Measurements from ENCODE around the gene TRIM66.

The TRIM66 gene

GRCh38 chr11:8682303-8683114 is at the start of gene TRIM66, which contains the start of gene RPL27A:
Gene TRIM66, minus strand, starts transcription at chr11:8682665. Its CDS starts 10,391 bp downstream, at chr11:8672274.
Gene RPL27A, plus strand, starts transcription at chr11:8682792. Its CDS starts 22 bp downstream, at chr11:8682814.
- Histone ChIP-seq H3K36me3 (ENCODE audit: control insufficient read depth, insufficient read depth, low read length) (peaks cover 17% of the 10 kb centered on the region), H3K4me3 (ENCODE audit: low read length) (peak within 1 kb of the TSS; percentile 98), H3K27me3 (ENCODE audit: control insufficient read depth, insufficient read depth, low read length) (no peaks in the 10 kb centered on the region), H3K9ac (ENCODE audit: low read length) (peak within 1 kb of the TSS; percentile 100), H3K27ac (ENCODE audit: low read depth, low read length) (peak within 1 kb of the TSS; percentile 97), H3K4me1 (ENCODE audit: control insufficient read depth, insufficient read depth, low read length) (peaks cover 9% of the 10 kb centered on the region)

GRCh38 chr11:8731647-8732323 is 49.3 kb upstream of the TRIM66 start:
- Histone ChIP-seq H3K27ac (ENCODE audit: low read depth, low read length) (peak overlapping the region; percentile 71), H3K36me3 (ENCODE audit: control insufficient read depth, insufficient read depth, low read length) (peaks cover 3% of the 10 kb centered on the region), H3K4me3 (ENCODE audit: low read length) (no peak overlapping the region), H3K27me3 (ENCODE audit: control insufficient read depth, insufficient read depth, low read length) (no peaks in the 10 kb centered on the region), H3K4me1 (ENCODE audit: control insufficient read depth, insufficient read depth, low read length) (peaks cover 43% of the 10 kb centered on the region), H3K9ac (ENCODE audit: low read length) (no peak overlapping the region)

GRCh38 chr11:8730697-8731020 is 48.2 kb upstream of the TRIM66 start:
- Histone ChIP-seq H3K4me1 (ENCODE audit: control insufficient read depth, insufficient read depth, low read length) (peaks cover 48% of the 10 kb centered on the region), H3K4me3 (ENCODE audit: low read length) (no peak overlapping the region), H3K27ac (ENCODE audit: low read depth, low read length) (peak overlapping the region; percentile 71), H3K36me3 (ENCODE audit: control insufficient read depth, insufficient read depth, low read length) (no peaks in the 10 kb centered on the region), H3K27me3 (ENCODE audit: control insufficient read depth, insufficient read depth, low read length) (no peaks in the 10 kb centered on the region), H3K9ac (ENCODE audit: low read length) (no peak overlapping the region)

GRCh38 chr11:8729837-8730696 is 47.6 kb upstream of the TRIM66 start:
- no peaks in the 10 kb centered on the region for H3K27me3 ChIP-seq (ENCODE audit: control insufficient read depth, insufficient read depth, low read length)
- H3K9ac ChIP-seq (ENCODE audit: low read length) = no peak overlapping the region
- H3K4me1 ChIP-seq (ENCODE audit: control insufficient read depth, insufficient read depth, low read length) = peaks cover 48% of the 10 kb centered on the region
- no peak overlapping the region for H3K4me3 ChIP-seq (ENCODE audit: low read length)
- no peaks in the 10 kb centered on the region for H3K36me3 ChIP-seq (ENCODE audit: control insufficient read depth, insufficient read depth, low read length)
- peak overlapping the region; percentile 84 for H3K27ac ChIP-seq (ENCODE audit: low read depth, low read length)

GRCh38 chr11:8729067-8729466 is 46.6 kb upstream of the TRIM66 start:
- peaks cover 48% of the 10 kb centered on the region for H3K4me1 ChIP-seq (ENCODE audit: control insufficient read depth, insufficient read depth, low read length)
- H3K4me3 ChIP-seq (ENCODE audit: low read length) = no peak overlapping the region
- H3K9ac ChIP-seq (ENCODE audit: low read length) = no peak overlapping the region
- H3K27me3 ChIP-seq (ENCODE audit: control insufficient read depth, insufficient read depth, low read length) = no peaks in the 10 kb centered on the region
- H3K36me3 ChIP-seq (ENCODE audit: control insufficient read depth, insufficient read depth, low read length) = no peaks in the 10 kb centered on the region
- peak overlapping the region; percentile 84 for H3K27ac ChIP-seq (ENCODE audit: low read depth, low read length)

- H3K4me3 ChIP-seq (ENCODE audit: low read length) = no peak overlapping the region
- peak overlapping the region; percentile 84 for H3K27ac ChIP-seq (ENCODE audit: low read depth, low read length)
- H3K4me1 ChIP-seq (ENCODE audit: control insufficient read depth, insufficient read depth, low read length) = peaks cover 47% of the 10 kb centered on the region
- no peaks in the 10 kb centered on the region for H3K27me3 ChIP-seq (ENCODE audit: control insufficient read depth, insufficient read depth, low read length)
- H3K36me3 ChIP-seq (ENCODE audit: control insufficient read depth, insufficient read depth, low read length) = no peaks in the 10 kb centered on the region
- no peak overlapping the region for H3K9ac ChIP-seq (ENCODE audit: low read length)
Observed at GRCh38 chr11:8728563-8728962, 46.1 kb upstream of the TRIM66 start.

GRCh38 chr11:8726395-8726794 is 43.9 kb upstream of the TRIM66 start:
- no peaks in the 10 kb centered on the region for H3K36me3 ChIP-seq (ENCODE audit: control insufficient read depth, insufficient read depth, low read length)
- H3K27ac ChIP-seq (ENCODE audit: low read depth, low read length) = peak overlapping the region; percentile 84
- H3K9ac ChIP-seq (ENCODE audit: low read length) = no peak overlapping the region
- H3K4me3 ChIP-seq (ENCODE audit: low read length) = no peak overlapping the region
- H3K4me1 ChIP-seq (ENCODE audit: control insufficient read depth, insufficient read depth, low read length) = peaks cover 53% of the 10 kb centered on the region
- H3K27me3 ChIP-seq (ENCODE audit: control insufficient read depth, insufficient read depth, low read length) = no peaks in the 10 kb centered on the region

GRCh38 chr11:8724682-8725081 is 42.2 kb upstream of the TRIM66 start:
- H3K36me3 ChIP-seq (ENCODE audit: control insufficient read depth, insufficient read depth, low read length) = no peaks in the 10 kb centered on the region
- H3K4me1 ChIP-seq (ENCODE audit: control insufficient read depth, insufficient read depth, low read length) = peaks cover 66% of the 10 kb centered on the region
- H3K9ac ChIP-seq (ENCODE audit: low read length) = no peak overlapping the region
- H3K4me3 ChIP-seq (ENCODE audit: low read length) = no peak overlapping the region
- H3K27ac ChIP-seq (ENCODE audit: low read depth, low read length) = peak overlapping the region; percentile 5
- H3K27me3 ChIP-seq (ENCODE audit: control insufficient read depth, insufficient read depth, low read length) = no peaks in the 10 kb centered on the region

- Histone ChIP-seq H3K27me3 (ENCODE audit: control insufficient read depth, insufficient read depth, low read length) (no peaks in the 10 kb centered on the region), H3K27ac (ENCODE audit: low read depth, low read length) (peak overlapping the region; percentile 97), H3K36me3 (ENCODE audit: control insufficient read depth, insufficient read depth, low read length) (no peaks in the 10 kb centered on the region), H3K4me3 (ENCODE audit: low read length) (no peak overlapping the region), H3K4me1 (ENCODE audit: control insufficient read depth, insufficient read depth, low read length) (peaks cover 66% of the 10 kb centered on the region), H3K9ac (ENCODE audit: low read length) (no peak overlapping the region)
Observed at GRCh38 chr11:8723711-8724110, 41.2 kb upstream of the TRIM66 start.

GRCh38 chr11:8722809-8723208 is 40.3 kb upstream of the TRIM66 start:
- no peak overlapping the region for H3K4me3 ChIP-seq (ENCODE audit: low read length)
- H3K4me1 ChIP-seq (ENCODE audit: control insufficient read depth, insufficient read depth, low read length) = peaks cover 66% of the 10 kb centered on the region
- no peak overlapping the region for H3K9ac ChIP-seq (ENCODE audit: low read length)
- no peaks in the 10 kb centered on the region for H3K27me3 ChIP-seq (ENCODE audit: control insufficient read depth, insufficient read depth, low read length)
- H3K36me3 ChIP-seq (ENCODE audit: control insufficient read depth, insufficient read depth, low read length) = no peaks in the 10 kb centered on the region
- peak overlapping the region; percentile 97 for H3K27ac ChIP-seq (ENCODE audit: low read depth, low read length)

GRCh38 chr11:8721609-8722500 is 39.4 kb upstream of the TRIM66 start:
- Histone ChIP-seq H3K4me3 (ENCODE audit: low read length) (no peak overlapping the region), H3K9ac (ENCODE audit: low read length) (peak overlapping the region; percentile 21), H3K36me3 (ENCODE audit: control insufficient read depth, insufficient read depth, low read length) (no peaks in the 10 kb centered on the region), H3K27me3 (ENCODE audit: control insufficient read depth, insufficient read depth, low read length) (no peaks in the 10 kb centered on the region), H3K4me1 (ENCODE audit: control insufficient read depth, insufficient read depth, low read length) (peaks cover 69% of the 10 kb centered on the region), H3K27ac (ENCODE audit: low read depth, low read length) (peak overlapping the region; percentile 97)

Data from rectal smooth muscle tissue (tissue), 1 donor.